DOHH2 (cell line): Measurements from ENCODE around the gene PTPN4.

Experiments
- H3F3A ChIP-seq: fragments of 200-600 bp; sonication (generic), shearing (Covaris generic); 2 replicates; pipeline ENCODE4 v1.6.0; 2016; ENCODE audit warnings: antibody characterized with exemption, mild to moderate bottlenecking; ENCODE audit not compliant: control insufficient read depth, insufficient read depth
- H3K27ac ChIP-seq: fragments of 200-600 bp; sonication (generic); 2 replicates; pipeline ENCODE4 v1.5.1; 2014; ENCODE audit warnings: low read depth, mild to moderate bottlenecking, low read length, moderate library complexity
- H3K27me3 ChIP-seq: fragments of 200-600 bp; sonication (generic); 2 replicates; pipeline ENCODE4 v1.6.1; 2014; ENCODE audit warnings: mild to moderate bottlenecking, low read length, mixed read lengths; ENCODE audit not compliant: control insufficient read depth
- H3K36me3 ChIP-seq: fragments of 200-600 bp; sonication (generic); 2 replicates; pipeline ENCODE4 v1.6.1; 2014; ENCODE audit warnings: mild to moderate bottlenecking, low read length, moderate library complexity, mixed read lengths; ENCODE audit not compliant: control insufficient read depth
- H3K4me1 ChIP-seq: fragments of 200-600 bp; sonication (generic); 2 replicates; pipeline ENCODE4 v1.6.1; 2014; ENCODE audit warnings: mild to moderate bottlenecking, low read length, mixed read lengths; ENCODE audit not compliant: control insufficient read depth
- H3K4me2 ChIP-seq: fragments of 200-600 bp; sonication (generic); 2 replicates; pipeline ENCODE4 v1.6.0; 2014; ENCODE audit warnings: mild to moderate bottlenecking, low read length, moderate library complexity
- H3K4me3 ChIP-seq: fragments of 200-600 bp; sonication (generic); 2 replicates; pipeline ENCODE4 v1.5.1; 2014; ENCODE audit warnings: mild to moderate bottlenecking, low read length, mixed read lengths
- H3K79me2 ChIP-seq: fragments of 200-600 bp; sonication (generic); 2 replicates; pipeline ENCODE4 v1.6.1; 2014; ENCODE audit warnings: mild to moderate bottlenecking, low read length, mixed read lengths; ENCODE audit not compliant: control insufficient read depth
- H3K9me2 ChIP-seq: fragments of 200-600 bp; sonication (generic); replicated peaks from 2 replicates; pipeline ENCODE4 v1.6.1; 2014; ENCODE audit warnings: mild to moderate bottlenecking, low read length, mixed read lengths; ENCODE audit not compliant: control insufficient read depth
- H3K9me3 ChIP-seq: fragments of 200-600 bp; sonication (generic); 2 replicates; pipeline ENCODE4 v1.6.1; 2014; ENCODE audit warnings: antibody characterized with exemption, low read length, mixed read lengths; ENCODE audit not compliant: control insufficient read depth, insufficient read depth
- H4K20me1 ChIP-seq: fragments of 200-600 bp; sonication (generic); 2 replicates; pipeline ENCODE4 v1.6.0; 2014; ENCODE audit warnings: low read depth, mild to moderate bottlenecking, antibody characterized with exemption, low read length, moderate library complexity; ENCODE audit not compliant: control insufficient read depth, insufficient read depth
- CTCF ChIP-seq: fragments of 200-600 bp; sonication (generic); IDR thresholded peaks from one replicate; pipeline ENCODE4 v1.5.1; 2014; ENCODE audit warnings: antibody characterized with exemption, mild to moderate bottlenecking, low read depth, low read length; ENCODE audit not compliant: poor library complexity, severe bottlenecking
- EZH2phosphoT487 ChIP-seq: fragments of 200-600 bp; sonication (generic); IDR thresholded peaks from 2 replicates; pipeline ENCODE4 v1.6.1; 2017; ENCODE audit warnings: borderline replicate concordance, mild to moderate bottlenecking, antibody characterized with exemption, low read length, moderate library complexity, mixed read lengths

PTPN4 gene

GRCh38 chr2:119748135-119748534 lies 11.6 kb upstream of the PTPN4 start:
- no peaks in the 10 kb centered on the region for H3K9me2 ChIP-seq

DNA sequence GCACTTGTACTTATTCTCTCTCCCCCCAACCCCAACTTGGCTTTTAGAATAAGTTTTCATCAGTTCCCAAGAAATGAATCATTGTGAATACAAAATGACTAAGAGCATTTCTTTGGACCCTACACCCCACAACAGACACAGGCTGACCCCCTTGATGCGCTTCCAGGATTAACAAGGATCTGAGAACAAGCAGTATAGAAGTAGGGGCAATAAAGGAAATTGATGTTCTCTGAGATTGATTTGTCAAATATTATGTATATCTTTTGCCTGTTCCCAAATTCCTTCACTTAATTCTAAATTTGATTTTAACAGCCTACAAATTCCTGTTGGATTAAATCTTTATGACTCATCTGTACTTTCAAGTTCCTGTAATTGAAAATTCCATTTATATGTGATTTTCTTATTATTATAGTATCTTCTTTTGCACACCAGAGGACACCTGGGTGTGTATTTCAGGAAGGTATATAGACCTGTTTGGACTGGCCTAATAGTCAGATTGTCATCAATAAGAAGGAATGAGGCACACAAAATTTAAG lies 10.2 kb upstream of the PTPN4 start:
- Histone ChIP-seq H3K9me3 (no peaks in the 10 kb centered on the region), H3K9me2 (no peaks in the 10 kb centered on the region), H3K4me2 (no peak overlapping the region), H3K36me3 (no peaks in the 10 kb centered on the region), H4K20me1 (no peaks in the 10 kb centered on the region), H3K4me3 (no peak overlapping the region), H3F3A (no peaks in the 10 kb centered on the region), H3K4me1 (no peaks in the 10 kb centered on the region), H3K79me2 (no peaks in the 10 kb centered on the region), H3K27me3 (peaks cover 46% of the 10 kb centered on the region), H3K27ac (no peak overlapping the region)
- TF ChIP-seq EZH2phosphoT487 (no peak), CTCF (no peak)

More at GRCh38 chr2:119748135-119748534, 11.6 kb upstream of the PTPN4 start:
- H3K36me3 ChIP-seq: no peaks in the 10 kb centered on the region
- no peaks in the 10 kb centered on the region for H3K79me2 ChIP-seq
- peaks cover 44% of the 10 kb centered on the region for H3K27me3 ChIP-seq
- H3F3A ChIP-seq: no peaks in the 10 kb centered on the region
- H3K4me1 ChIP-seq: no peaks in the 10 kb centered on the region
- no peaks in the 10 kb centered on the region for H4K20me1 ChIP-seq
- no peaks in the 10 kb centered on the region for H3K9me3 ChIP-seq
- no peak overlapping the region for H3K27ac ChIP-seq
- no peak overlapping the region for H3K4me2 ChIP-seq
- TF ChIP-seq EZH2phosphoT487 (no peak), CTCF (no peak)
- no peak overlapping the region for H3K4me3 ChIP-seq

DNA sequence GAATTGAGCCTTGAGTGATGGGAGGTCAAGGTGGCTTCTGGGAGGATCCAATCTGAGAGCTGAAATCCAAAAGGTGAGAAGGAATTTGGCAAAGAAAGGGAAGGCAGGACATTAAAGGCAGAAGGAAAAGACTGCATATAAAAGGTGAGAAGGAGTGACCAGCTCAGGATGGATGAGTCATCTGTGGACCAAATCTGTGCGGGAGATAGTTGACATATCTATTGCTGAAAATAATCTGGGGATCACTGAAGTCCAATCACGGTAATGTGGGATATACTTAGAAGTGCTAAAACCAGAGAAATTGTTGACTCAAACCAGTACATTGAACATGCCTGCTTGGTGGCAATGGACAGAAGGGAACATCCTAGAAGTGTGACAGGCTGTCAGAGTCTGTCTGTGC lies 8.0 kb upstream of the PTPN4 start:
- H4K20me1 ChIP-seq: no peaks in the 10 kb centered on the region
- TF ChIP-seq EZH2phosphoT487: no peak; the same call in 1 of the 2 replicates
- no peak for TF ChIP-seq CTCF
- H3K79me2 ChIP-seq: no peaks in the 10 kb centered on the region
- no peaks in the 10 kb centered on the region for H3K36me3 ChIP-seq
- H3K4me2 ChIP-seq: no peak overlapping the region
- peaks cover 39% of the 10 kb centered on the region for H3K27me3 ChIP-seq
- no peaks in the 10 kb centered on the region for H3K9me2 ChIP-seq
- H3K9me3 ChIP-seq: no peaks in the 10 kb centered on the region
- no peak overlapping the region for H3K4me3 ChIP-seq
- H3K4me1 ChIP-seq: no peaks in the 10 kb centered on the region
- H3F3A ChIP-seq: peaks cover 3% of the 10 kb centered on the region; the same call in 1 of the 2 replicates
- no peak overlapping the region for H3K27ac ChIP-seq
